Astrocyte (in vitro differentiated cells and primary cell): ENCODE measurements around the gene ZBTB7A. TPM values are rescaled to one million over a fixed set of nuclear protein-coding genes. Genes with fewer than 3 reads are reported as not detected.

Experiments used
- DNase-seq: peaks from one replicate; pipeline ENCODE4 v3.0.0-alpha.2; 2010; ENCODE audit warnings: low read depth
- FAIRE-seq: peaks from 2 replicates; lab custom pipeline; 2011; peaks lifted over from hg19 to GRCh38; lab: Jason Lieb, UNC
- H2AFZ ChIP-seq: 2 replicates; pipeline ENCODE4 v1.6.0; 2012; ENCODE audit warnings: low read depth, low read length, inconsistent platforms
- H3K27ac ChIP-seq: 2 replicates; pipeline ENCODE4 v1.5.1; 2011; ENCODE audit warnings: low read depth, low read length, inconsistent platforms
- H3K27me3 ChIP-seq: 2 replicates; pipeline ENCODE4 v1.6.0; 2011; ENCODE audit warnings: low read length, inconsistent platforms; ENCODE audit not compliant: insufficient read depth
- H3K36me3 ChIP-seq: 2 replicates; pipeline ENCODE4 v1.5.1; 2011; ENCODE audit warnings: low read length, inconsistent platforms; ENCODE audit not compliant: insufficient read depth
- H3K4me1 ChIP-seq: 2 replicates; pipeline ENCODE4 v1.5.1; 2011; ENCODE audit warnings: low read length, inconsistent platforms; ENCODE audit not compliant: insufficient read depth
- H3K4me2 ChIP-seq: 2 replicates; pipeline ENCODE4 v1.6.0; 2012; ENCODE audit warnings: low read length, inconsistent platforms
- H3K4me3 ChIP-seq: 2 replicates; pipeline ENCODE4 v1.5.1; 2011; ENCODE audit warnings: low read depth, mild to moderate bottlenecking, low read length, inconsistent platforms; ENCODE audit not compliant: insufficient read depth
- H3K79me2 ChIP-seq: 2 replicates; pipeline ENCODE4 v1.6.0; 2012; ENCODE audit warnings: mild to moderate bottlenecking, low read length, inconsistent platforms; ENCODE audit not compliant: insufficient read depth
- H3K9ac ChIP-seq: 2 replicates; pipeline ENCODE4 v1.6.0; 2012; ENCODE audit warnings: mild to moderate bottlenecking, low read length, inconsistent platforms
- H3K9me3 ChIP-seq: 2 replicates; pipeline ENCODE4 v1.5.1; 2012; ENCODE audit warnings: low read depth, mild to moderate bottlenecking, low read length, inconsistent platforms; ENCODE audit not compliant: insufficient read depth
- H4K20me1 ChIP-seq: 2 replicates; pipeline ENCODE4 v1.6.0; 2012; ENCODE audit warnings: low read length, inconsistent platforms; ENCODE audit not compliant: insufficient read depth
- H3K27ac Mint-ChIP-seq: one replicate; pipeline ENCODE4 v1.8.0; 2021; ENCODE audit warnings: mild to moderate bottlenecking, mixed read lengths; ENCODE audit not compliant: unreplicated experiment
- H3K27me3 Mint-ChIP-seq: one replicate; pipeline ENCODE4 v1.8.0; 2021; ENCODE audit warnings: low read depth, mixed read lengths; ENCODE audit not compliant: unreplicated experiment
- H3K36me3 Mint-ChIP-seq: one replicate; pipeline ENCODE4 v1.8.0; 2021; ENCODE audit warnings: low read depth, mixed read lengths; ENCODE audit not compliant: unreplicated experiment
- H3K4me1 Mint-ChIP-seq: one replicate; pipeline ENCODE4 v1.8.0; 2021; ENCODE audit warnings: low read depth, mixed read lengths; ENCODE audit not compliant: unreplicated experiment
- H3K4me3 Mint-ChIP-seq: one replicate; pipeline ENCODE4 v1.8.0; 2021; ENCODE audit warnings: mild to moderate bottlenecking, moderate library complexity, mixed read lengths; ENCODE audit not compliant: unreplicated experiment
- H3K9me3 Mint-ChIP-seq: one replicate; pipeline ENCODE4 v1.8.0; 2021; ENCODE audit warnings: mild to moderate bottlenecking, mixed read lengths; ENCODE audit not compliant: unreplicated experiment
- CTCF ChIP-seq: IDR thresholded peaks from 2 replicates; pipeline ENCODE4 v1.5.1; 2011; ENCODE audit warnings: low read depth, mild to moderate bottlenecking, inconsistent platforms, low read length, moderate library complexity; ENCODE audit not compliant: insufficient read depth
- EZH2 ChIP-seq: IDR thresholded peaks from 2 replicates; pipeline ENCODE4 v1.6.1; 2012; ENCODE audit warnings: mild to moderate bottlenecking, low read length, inconsistent platforms; ENCODE audit not compliant: insufficient read depth
- total RNA-seq: library from RNA; stranded (reverse); gene quantifications from 2 replicates; pipeline ENCODE4 v1.2.1, GENCODE V29; 2021

The ZBTB7A gene
- total RNA-seq, 1 donor from 2014 or later = 24.3 TPM

GRCh38 chr19:4037301-4037949 is 29.3 kb downstream of the ZBTB7A start:
- Histone ChIP-seq H3K4me3 (no peak overlapping the region), H3K79me2 (peaks cover 5% of the 10 kb centered on the region), H4K20me1 (peaks cover 30% of the 10 kb centered on the region), H2AFZ (no peak overlapping the region), H3K27me3 (no peaks in the 10 kb centered on the region), H3K4me2 (no peak overlapping the region), H3K36me3 (peaks cover 4% of the 10 kb centered on the region), H3K9ac (no peak overlapping the region), H3K4me1 (no peaks in the 10 kb centered on the region), H3K27ac (no peak overlapping the region), H3K9me3 (no peaks in the 10 kb centered on the region)
- FAIRE-seq (no peak), DNase-seq (no peak)
- H3K36me3 Mint-ChIP-seq = peaks cover 10% of the 10 kb centered on the region
- no peaks in the 10 kb centered on the region for H3K27me3 Mint-ChIP-seq
- H3K4me1 Mint-ChIP-seq = no peaks in the 10 kb centered on the region
- no peak overlapping the region for H3K27ac Mint-ChIP-seq
- H3K9me3 Mint-ChIP-seq = no peaks in the 10 kb centered on the region
- no peak overlapping the region for H3K4me3 Mint-ChIP-seq
- no peak for TF ChIP-seq EZH2
- TF ChIP-seq CTCF = no peak

GRCh38 chr19:4036576-4037300 is 30.0 kb downstream of the ZBTB7A start:
- no peak overlapping the region for H3K27ac ChIP-seq
- Mint-ChIP-seq H3K36me3 (peaks cover 10% of the 10 kb centered on the region), H3K4me3 (no peak overlapping the region), H3K27ac (no peak overlapping the region), H3K27me3 (no peaks in the 10 kb centered on the region), H3K4me1 (no peaks in the 10 kb centered on the region), H3K9me3 (no peaks in the 10 kb centered on the region)
- H2AFZ ChIP-seq = no peak overlapping the region
- no peak overlapping the region for H3K4me3 ChIP-seq
- H3K9me3 ChIP-seq = no peaks in the 10 kb centered on the region
- peaks cover 4% of the 10 kb centered on the region for H3K36me3 ChIP-seq
- no peak for TF ChIP-seq CTCF
- TF ChIP-seq EZH2 = no peak
- H3K4me2 ChIP-seq = no peak overlapping the region
- H3K9ac ChIP-seq = no peak overlapping the region
- H3K27me3 ChIP-seq = no peaks in the 10 kb centered on the region
- H3K4me1 ChIP-seq = no peaks in the 10 kb centered on the region
- no peaks in the 10 kb centered on the region for H3K79me2 ChIP-seq
- DNase-seq (peak; percentile 6), FAIRE-seq (no peak)
- H4K20me1 ChIP-seq = peaks cover 23% of the 10 kb centered on the region

DNA sequence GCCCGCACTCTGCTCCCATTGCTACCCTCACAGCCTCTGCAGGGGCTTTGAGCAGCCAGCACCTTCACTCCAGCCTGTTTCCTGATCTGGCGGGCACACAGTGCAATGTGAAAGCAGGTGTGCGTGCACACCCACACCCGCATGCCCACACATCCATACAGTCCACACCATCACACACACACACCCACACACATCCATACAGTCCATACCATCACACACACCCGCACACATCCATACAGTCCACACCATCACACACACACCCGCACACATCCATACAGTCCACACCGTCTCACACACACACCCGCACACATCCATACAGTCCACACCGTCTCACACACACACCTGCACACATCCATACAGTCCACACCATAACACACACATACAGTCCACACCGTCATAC is 31.1 kb downstream of the ZBTB7A start:
- Mint-ChIP-seq H3K4me1 (no peaks in the 10 kb centered on the region), H3K27ac (no peak overlapping the region), H3K4me3 (no peak overlapping the region), H3K27me3 (no peaks in the 10 kb centered on the region), H3K9me3 (no peaks in the 10 kb centered on the region), H3K36me3 (peaks cover 6% of the 10 kb centered on the region)
- TF ChIP-seq EZH2 (no peak), CTCF (no peak)
- Histone ChIP-seq H2AFZ (no peak overlapping the region), H3K4me2 (no peak overlapping the region), H3K4me3 (no peak overlapping the region), H3K9ac (no peak overlapping the region), H3K9me3 (no peaks in the 10 kb centered on the region), H3K27me3 (no peaks in the 10 kb centered on the region), H3K27ac (no peak overlapping the region), H3K79me2 (no peaks in the 10 kb centered on the region), H3K36me3 (peaks cover 4% of the 10 kb centered on the region), H3K4me1 (no peaks in the 10 kb centered on the region), H4K20me1 (peaks cover 21% of the 10 kb centered on the region)
- FAIRE-seq (no peak), DNase-seq (peak; percentile 23)
